HCT116 (cell line): ENCODE data around the gene WNK2. TPM values are rescaled to one million over a fixed set of nuclear protein-coding genes. Genes with fewer than 3 reads are reported as not detected.

Experiments
- ATAC-seq: fragments of 200-7000 bp; cut with Tn5 transposase; 2 replicates; pipeline ENCODE4 v1.9.1; 2020; ENCODE audit warnings: mild to moderate bottlenecking, moderate library complexity
- BruUV-seq: library from RNA; stranded (reverse); fragments of 400-500 nt; replicated peaks from 2 replicates; lab custom pipeline; 2021; lab: Mats Ljungman, UMichigan
- CTCF ChIA-PET: fragments of 300-600 bp; sonication (Branson Sonifier 250); formaldehyde crosslinking; loops from one replicate; lab custom pipeline; 2021; ENCODE audit warnings: antibody characterized with exemption; lab: Charles Lee
- POLR2A ChIA-PET: fragments of 300-600, 350-600 bp; sonication (Branson Sonifier 250); formaldehyde crosslinking; loops from one replicate; lab custom pipeline; 2021; ENCODE audit warnings: antibody characterized with exemption; lab: Charles Lee
- RAD21 ChIA-PET, 2 experiments: fragments of 300-600 bp; sonication (Branson Sonifier 250); formaldehyde crosslinking; loops; one replicate each; lab custom pipeline; 2023; ENCODE audit warnings: low total read pairs in 2 of 2; ENCODE audit not compliant: uncharacterized antibody in 2 of 2, unreplicated experiment in 2 of 2, low non-redundant PET in 1 of 2; lab: Charles Lee
- DNase-seq: peaks from one replicate; pipeline ENCODE4 v3.0.0-alpha.2; 2010; ENCODE audit warnings: low read depth, low spot score
- H2AFZ ChIP-seq: fragments of 200-600 bp; shearing (Covaris generic), sonication (generic); 2 replicates; pipeline ENCODE4 v1.6.1; 2017; ENCODE audit warnings: low read depth, mixed run types, mixed read lengths, antibody characterized with exemption, low read length; ENCODE audit not compliant: poor library complexity, severe bottlenecking
- H3K27ac ChIP-seq: 2 replicates; pipeline ENCODE4 v1.5.1; 2012; ENCODE audit warnings: low read depth, low read length
- H3K27me3 ChIP-seq: fragments of 200-600 bp; sonication (generic); 2 replicates; pipeline ENCODE4 v1.6.1; 2016; ENCODE audit warnings: mixed run types, low read length, mixed read lengths; ENCODE audit not compliant: insufficient read depth
- H3K36me3 ChIP-seq, 2 experiments: fragments of 200-500 bp in 1 of 2; fragments of 200-600 bp in 1 of 2; sonication (Bioruptor generic) in 1 of 2; sonication (generic) in 1 of 2; 2 replicates each; pipeline versions ENCODE4 v1.5.1 to v1.6.1; 2014 to 2016; ENCODE audit warnings: low read length in 2 of 2, inconsistent platforms in 1 of 2, mixed read lengths in 1 of 2, mixed run types in 1 of 2; ENCODE audit not compliant: insufficient read depth in 2 of 2, control insufficient read depth in 1 of 2
- H3K4me1 ChIP-seq, 2 experiments: fragments of 200-600 bp in 1 of 2; sonication (generic) in 1 of 2; 2 replicates each; pipeline versions ENCODE4 v1.5.1 to v1.6.1; 2012 to 2017; ENCODE audit warnings: low read length in 2 of 2, inconsistent platforms in 1 of 2, mild to moderate bottlenecking in 1 of 2, mixed read lengths in 1 of 2, mixed run types in 1 of 2, moderate library complexity in 1 of 2; ENCODE audit not compliant: insufficient read depth in 2 of 2, control insufficient read depth in 1 of 2
- H3K4me2 ChIP-seq: fragments of 200-600 bp; sonication (generic); 2 replicates; pipeline ENCODE4 v1.6.1; 2017; ENCODE audit warnings: mixed run types, low read length, mixed read lengths
- H3K4me3 ChIP-seq, 2 experiments: fragments of 200-600 bp in 1 of 2; sonication (generic) in 1 of 2; replicated peaks in 1 of 2; 2 replicates each; pipeline ENCODE4 v1.5.1; 2011 to 2016; ENCODE audit warnings: low read length in 2 of 2, control low read depth in 1 of 2, low read depth in 1 of 2, mild to moderate bottlenecking in 1 of 2, mixed read lengths in 1 of 2, mixed run types in 1 of 2
- H3K79me2 ChIP-seq: fragments of 200-600 bp; sonication (generic); 2 replicates; pipeline ENCODE4 v1.6.1; 2017; ENCODE audit warnings: mild to moderate bottlenecking, mixed run types, low read length, moderate library complexity, mixed read lengths; ENCODE audit not compliant: insufficient read depth
- H3K9ac ChIP-seq: fragments of 200-600 bp; sonication (generic); 2 replicates; pipeline ENCODE4 v1.6.1; 2016; ENCODE audit warnings: low read length, mixed read lengths
- H3K9me2 ChIP-seq: fragments of 200-600 bp; sonication (generic), shearing (Covaris generic); 2 replicates; pipeline ENCODE4 v1.6.1; 2017; ENCODE audit warnings: mixed run types, mild to moderate bottlenecking, moderate library complexity; ENCODE audit not compliant: insufficient read depth
- H3K9me3 ChIP-seq, 2 experiments: fragments of 200-500 bp in 1 of 2; fragments of 200-600 bp in 1 of 2; sonication (Bioruptor generic) in 1 of 2; sonication (generic) in 1 of 2; 2 replicates each; pipeline ENCODE4 v1.6.1; 2014 to 2017; ENCODE audit warnings: low read length in 2 of 2, mixed read lengths in 2 of 2, inconsistent platforms in 1 of 2, low read depth in 1 of 2, mild to moderate bottlenecking in 1 of 2, mixed run types in 1 of 2, moderate library complexity in 1 of 2; ENCODE audit not compliant: control insufficient read depth in 1 of 2, insufficient read depth in 1 of 2
- H4K20me1 ChIP-seq: fragments of 200-600 bp; sonication (generic), shearing (Covaris generic); 2 replicates; pipeline ENCODE4 v1.6.1; 2017; ENCODE audit warnings: mixed run types, mild to moderate bottlenecking, moderate library complexity; ENCODE audit not compliant: insufficient read depth
- CBX3 ChIP-seq: IDR thresholded peaks from 2 replicates; pipeline ENCODE4 v1.6.1; 2012; ENCODE audit warnings: low read depth
- CEBPB ChIP-seq: IDR thresholded peaks from 2 replicates; pipeline ENCODE4 v1.6.1; 2012; ENCODE audit warnings: low read depth
- EGR1 ChIP-seq: IDR thresholded peaks from 2 replicates; pipeline ENCODE4 v1.6.1; 2012; ENCODE audit warnings: low read depth
- ELF1 ChIP-seq: IDR thresholded peaks from 2 replicates; pipeline ENCODE4 v1.6.1; 2012; ENCODE audit warnings: low read depth, borderline replicate concordance
- EZH2 ChIP-seq: fragments of 200-600 bp; sonication (generic); IDR thresholded peaks from 2 replicates; pipeline ENCODE4 v1.6.1; 2017; ENCODE audit warnings: antibody characterized with exemption, mixed run types
- EZH2phosphoT487 ChIP-seq: fragments of 200-600 bp; IDR thresholded peaks from 2 replicates; pipeline ENCODE4 v1.6.1; 2018; ENCODE audit warnings: antibody characterized with exemption, borderline replicate concordance
- FOSL1 ChIP-seq: IDR thresholded peaks from 2 replicates; pipeline ENCODE4 v1.6.1; 2012; ENCODE audit warnings: low read depth
- JUND ChIP-seq: IDR thresholded peaks from 2 replicates; pipeline ENCODE4 v1.6.1; 2012
- MAX ChIP-seq: IDR thresholded peaks from 2 replicates; pipeline ENCODE4 v1.6.1; 2012
- POLR2A ChIP-seq: IDR thresholded peaks from 2 replicates; pipeline ENCODE4 v1.7.0; 2011; ENCODE audit warnings: borderline replicate concordance; ENCODE audit not compliant: insufficient read depth, insufficient read length; ENCODE audit errors: extremely low read depth
- POLR2AphosphoS5 ChIP-seq: IDR thresholded peaks from 2 replicates; pipeline ENCODE4 v1.6.1; 2011; ENCODE audit warnings: mild to moderate bottlenecking, low read depth, low read length, moderate library complexity
- SIN3A ChIP-seq: IDR thresholded peaks from 2 replicates; pipeline ENCODE4 v1.6.1; 2012; ENCODE audit warnings: low read depth
- SP1 ChIP-seq: IDR thresholded peaks from 2 replicates; pipeline ENCODE4 v1.6.1; 2012; ENCODE audit warnings: low read depth
- TCF7L2 ChIP-seq: IDR thresholded peaks from 2 replicates; pipeline ENCODE4 v1.7.0; 2011; ENCODE audit warnings: borderline replicate concordance, inconsistent platforms; ENCODE audit not compliant: insufficient read depth, insufficient read length; ENCODE audit errors: extremely low read depth
- YY1 ChIP-seq: IDR thresholded peaks from 2 replicates; pipeline ENCODE4 v1.6.1; 2011; ENCODE audit warnings: low read length, low read depth, moderate library complexity, mild to moderate bottlenecking; ENCODE audit not compliant: insufficient replicate concordance; ENCODE audit errors: extremely low read depth
- ZNF274 ChIP-seq: fragments of 200-500 bp; sonication (Bioruptor generic); IDR thresholded peaks from 2 replicates; pipeline ENCODE4 v1.6.1; 2014; ENCODE audit warnings: mild to moderate bottlenecking, low read depth, low read length, inconsistent platforms
- intact Hi-C: fragments of 100-400 bp; cut with micrococcal nuclease; formaldehyde crosslinking; loops from 2 replicates; pipeline ENCODE4 v1.10.0; 2022
- total RNA-seq: library from RNA; stranded (reverse); gene quantifications from one replicate; pipeline ENCODE4 v1.2.1, GENCODE V29; 2021; ENCODE audit not compliant: unreplicated experiment
- TF ChIP-seq, protein P1 (sequence below): IDR thresholded peaks from 2 replicates; pipeline ENCODE4 v1.6.1; 2012
- TF ChIP-seq, protein P2 (sequence below), 3 experiments: fragments of 200-600 bp in 1 of 3; sonication (generic) in 1 of 3; IDR thresholded peaks in 2 of 3; conservative IDR thresholded peaks in 1 of 3; 2 replicates each; pipeline ENCODE4 v1.5.1; 2012 to 2017; ENCODE audit warnings: low read depth in 2 of 3, low read length in 2 of 3, antibody characterized with exemption in 1 of 3, borderline replicate concordance in 1 of 3, control low read depth in 1 of 3, mild to moderate bottlenecking in 1 of 3, mixed read lengths in 1 of 3, mixed run types in 1 of 3, moderate library complexity in 1 of 3; ENCODE audit not compliant: insufficient read depth in 1 of 3

Gene WNK2
- total RNA-seq, 1 experiment from 2014 or later: 24.4 TPM

DNA sequence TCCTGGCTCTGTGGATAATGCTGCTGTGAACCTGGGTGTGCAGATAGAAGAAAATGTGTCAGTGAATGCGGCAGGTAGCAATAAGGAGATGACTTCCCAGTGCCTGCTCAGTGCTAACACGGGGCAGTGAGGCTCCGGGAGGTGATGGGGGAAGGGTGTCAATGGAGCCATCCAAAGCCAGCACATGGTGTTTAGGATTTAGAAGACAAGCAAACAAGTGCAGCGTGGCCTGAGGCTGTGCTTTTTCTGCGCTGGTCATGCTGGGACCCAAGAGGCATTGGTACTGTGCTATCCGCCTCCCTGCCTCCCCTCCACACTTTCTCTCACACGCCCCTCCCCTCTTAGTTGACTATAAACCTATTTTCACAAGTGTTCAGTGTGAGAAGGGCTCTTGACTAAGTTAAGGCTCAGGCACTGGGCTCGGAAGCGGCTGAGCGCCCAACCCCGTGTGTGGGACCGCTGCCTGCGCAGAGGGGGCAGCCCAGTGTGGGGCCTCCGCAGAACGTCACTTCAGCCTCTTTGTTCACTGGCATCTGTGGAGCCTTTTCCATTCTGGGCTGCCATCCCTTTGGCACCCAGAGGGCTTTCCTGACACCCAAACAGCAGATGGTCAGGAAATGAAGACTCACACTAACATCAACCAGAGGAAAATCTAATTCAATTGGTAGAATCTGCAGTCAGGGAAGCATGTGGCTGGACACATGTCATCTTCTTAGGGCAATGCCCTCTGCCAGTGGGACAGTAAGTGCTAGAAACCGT lies 28.0 kb upstream of the WNK2 start:
- Histone ChIP-seq H3K9ac (no peak overlapping the region), H3K4me2 (no peak overlapping the region), H4K20me1 (no peaks in the 10 kb centered on the region), H3K27ac (no peak overlapping the region), H3K9me3 (no peaks in the 10 kb centered on the region), H3K27me3 (no peaks in the 10 kb centered on the region), H3K79me2 (no peaks in the 10 kb centered on the region), H3K36me3 (no peaks in the 10 kb centered on the region), H2AFZ (no peak overlapping the region), H3K9me2 (no peaks in the 10 kb centered on the region), H3K4me1 (peaks cover 3 to 7% of the 10 kb centered on the region in 2 experiments; a peak in 3 of 4 replicates), H3K4me3 (no peak overlapping the region)
- RAD21 ChIA-PET: no interaction called here
- POLR2A ChIA-PET: interaction anchor here (1.2 kb wide), 1 partner anchor 36 kb away, joined by 3 read pairs; no protein-coding TSS in a partner anchor
- intact Hi-C loops: no loop called here
- TF ChIP-seq POLR2AphosphoS5 (no peak), ZNF274 (no peak), SIN3A (no peak), MAX (no peak), CEBPB (no peak), YY1 (no peak), POLR2A (no peak), CBX3 (no peak), JUND (no peak), EZH2 (no peak), EGR1 (no peak), SP1 (no peak), ELF1 (no peak), EZH2phosphoT487 (no peak), FOSL1 (no peak), TCF7L2 (no peak)
- TF ChIP-seq, protein P1, sequence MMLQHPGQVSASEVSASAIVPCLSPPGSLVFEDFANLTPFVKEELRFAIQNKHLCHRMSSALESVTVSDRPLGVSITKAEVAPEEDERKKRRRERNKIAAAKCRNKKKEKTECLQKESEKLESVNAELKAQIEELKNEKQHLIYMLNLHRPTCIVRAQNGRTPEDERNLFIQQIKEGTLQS: no peak
- TF ChIP-seq, protein P2, sequence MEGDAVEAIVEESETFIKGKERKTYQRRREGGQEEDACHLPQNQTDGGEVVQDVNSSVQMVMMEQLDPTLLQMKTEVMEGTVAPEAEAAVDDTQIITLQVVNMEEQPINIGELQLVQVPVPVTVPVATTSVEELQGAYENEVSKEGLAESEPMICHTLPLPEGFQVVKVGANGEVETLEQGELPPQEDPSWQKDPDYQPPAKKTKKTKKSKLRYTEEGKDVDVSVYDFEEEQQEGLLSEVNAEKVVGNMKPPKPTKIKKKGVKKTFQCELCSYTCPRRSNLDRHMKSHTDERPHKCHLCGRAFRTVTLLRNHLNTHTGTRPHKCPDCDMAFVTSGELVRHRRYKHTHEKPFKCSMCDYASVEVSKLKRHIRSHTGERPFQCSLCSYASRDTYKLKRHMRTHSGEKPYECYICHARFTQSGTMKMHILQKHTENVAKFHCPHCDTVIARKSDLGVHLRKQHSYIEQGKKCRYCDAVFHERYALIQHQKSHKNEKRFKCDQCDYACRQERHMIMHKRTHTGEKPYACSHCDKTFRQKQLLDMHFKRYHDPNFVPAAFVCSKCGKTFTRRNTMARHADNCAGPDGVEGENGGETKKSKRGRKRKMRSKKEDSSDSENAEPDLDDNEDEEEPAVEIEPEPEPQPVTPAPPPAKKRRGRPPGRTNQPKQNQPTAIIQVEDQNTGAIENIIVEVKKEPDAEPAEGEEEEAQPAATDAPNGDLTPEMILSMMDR (IDR thresholded peaks at IDR 0.05 in 2 of 3, conservative IDR thresholded peaks at IDR 0.05 in 1 of 3; ENCODE audit: borderline replicate concordance in 1 of 3, insufficient read depth in 1 of 3, low read depth in 2 of 3, low read length in 2 of 3): no peak
- ATAC-seq: no peak
- CTCF ChIA-PET: interaction anchor here (1.5 kb wide), 1 partner anchor 149 kb away, joined by 5 read pairs; no protein-coding TSS in a partner anchor
- no TSS peak for BruUV-seq
- DNase-seq: no peak
